Measurements from ENCODE around the gene GNG4.
"Not testable (repeated sequence)": the region's sequence is repeated elsewhere in the genome, so short reads cannot be mapped to it uniquely, and the experiment has no call there.

Gene GNG4

GRCh38 chr1:235575597-235575996, 74.0 kb downstream of the GNG4 start:
- DNase-seq: no peak

- DNase-seq: no peak
These were observed 75.7 kb downstream of the GNG4 start for GRCh38 chr1:235573880-235574279.

GRCh38 chr1:235572971-235573370, 76.6 kb downstream of the GNG4 start:
- DNase-seq: not testable (repeated sequence)

- DNase-seq: no peak
These were observed 78.1 kb downstream of the GNG4 start for GRCh38 chr1:235571482-235571881.

GRCh38 chr1:235567812-235568503, 81.6 kb downstream of the GNG4 start:
- DNase-seq: no peak

- no peak for DNase-seq
These were observed 83.5 kb downstream of the GNG4 start for GRCh38 chr1:235566084-235566483.

- no peak for DNase-seq
These were observed 86.0 kb downstream of the GNG4 start for GRCh38 chr1:235563513-235564061.

- DNase-seq: no peak
These were observed 87.0 kb downstream of the GNG4 start for GRCh38 chr1:235562589-235562988.

- no peak for DNase-seq
These were observed 90.9 kb downstream of the GNG4 start for GRCh38 chr1:235558621-235559169.

GRCh38 chr1:235557495-235557894, 92.1 kb downstream of the GNG4 start:
- peak; percentile 33 for DNase-seq

GRCh38 chr1:235556807-235557206, 92.8 kb downstream of the GNG4 start:
- DNase-seq: no peak

GRCh38 chr1:235553112-235553551, 96.5 kb downstream of the GNG4 start:
- DNase-seq: no peak

GRCh38 chr1:235552146-235552716, 97.4 kb downstream of the GNG4 start:
- no peak for DNase-seq

GRCh38 chr1:235549351-235550139, 100.0 kb downstream of the GNG4 start:
- no peak for DNase-seq

- not testable (repeated sequence) for DNase-seq
These were observed 103.0 kb downstream of the GNG4 start for GRCh38 chr1:235546369-235547155.

GRCh38 chr1:235545292-235545930, 104.2 kb downstream of the GNG4 start:
- DNase-seq: no peak

- not testable (repeated sequence) for DNase-seq
These were observed 106.7 kb downstream of the GNG4 start for GRCh38 chr1:235542845-235543244.

- DNase-seq: no peak
These were observed 116.0 kb downstream of the GNG4 start for GRCh38 chr1:235533476-235534168.

GRCh38 chr1:235532360-235532759, 117.2 kb downstream of the GNG4 start:
- DNase-seq: no peak

- no peak for DNase-seq
These were observed 122.3 kb downstream of the GNG4 start for GRCh38 chr1:235527196-235527814.

- no peak for DNase-seq
These were observed 124.3 kb downstream of the GNG4 start for GRCh38 chr1:235525314-235525713.
